Measurements from ENCODE around the gene SUCLA2. TPM values are rescaled to one million over a fixed set of nuclear protein-coding genes. Genes with fewer than 3 reads are reported as not detected.

The SUCLA2 gene
- total and polyA plus RNA-seq, 2 experiments from 2014 or later: 56.0 to 84.2 TPM

GRCh38 chr13:47949799-47950198 lies 51.3 kb downstream of the SUCLA2 start (continued):
- TF ChIP-seq ZNF462 (CRISPR knock-in tag; IDR thresholded peaks at IDR 0.05) (no peak), JUNB (IDR thresholded peaks at IDR 0.05; ENCODE audit: unreplicated experiment) (no peak), ZNF114 (CRISPR knock-in tag; IDR thresholded peaks at IDR 0.05) (no peak), CREB1 (CRISPR knock-in tag; IDR thresholded peaks at IDR 0.05; ENCODE audit: low read depth) (no peak), EZH2 (IDR thresholded peaks at IDR 0.05; ENCODE audit: low read depth, unreplicated experiment) (no peak), NANOG (IDR thresholded peaks at IDR 0.05; ENCODE audit: borderline replicate concordance) (no peak)

GRCh38 chr13:47945738-47946137 lies 55.3 kb downstream of the SUCLA2 start:
- Mint-ChIP-seq H3K36me3 (ENCODE audit: low read depth) (peaks cover 39% of the 10 kb centered on the region), H3K4me1 (no peaks in the 10 kb centered on the region), H3K27me3 (ENCODE audit: insufficient read depth, low read depth, poor library complexity) (peaks cover 3% of the 10 kb centered on the region), H3K27ac (no peak overlapping the region; the same call in 1 of the 2 replicates), H3K4me3 (no peak overlapping the region), H3K9me3 (no peaks in the 10 kb centered on the region)
- Histone ChIP-seq H2AFZ (no peak overlapping the region), H3K4me3 (no peak overlapping the region), H4K20me1 (replicated peaks; ENCODE audit: insufficient read depth) (no peaks in the 10 kb centered on the region), H3K4me1 (ENCODE audit: insufficient read depth) (no peaks in the 10 kb centered on the region), H3K27me3 (ENCODE audit: insufficient read depth) (no peaks in the 10 kb centered on the region), H3K79me2 (replicated peaks; ENCODE audit: insufficient read depth) (no peaks in the 10 kb centered on the region), H3K36me3 (ENCODE audit: insufficient read depth) (0 out of 2 replicates have a peak, but pooled peaks cover 13% of the 10 kb centered on the region), H3K27ac (ENCODE audit: low read depth) (no peak overlapping the region), H3K9me2 (ENCODE audit: insufficient read depth) (no peaks in the 10 kb centered on the region), H3F3A (replicated peaks; ENCODE audit: low read depth) (no peaks in the 10 kb centered on the region), H3K4me2 (no peak overlapping the region)
- no peak for ATAC-seq
- DNase-seq (ENCODE audit: low spot score): no peak
- TF ChIP-seq ETS1 (IDR thresholded peaks at IDR 0.05) (no peak), CTCF (conservative IDR thresholded peaks at IDR 0.05; ENCODE audit: low read depth in 2 of 2) (no peak), EZH2phosphoT487 (IDR thresholded peaks at IDR 0.05; ENCODE audit: unreplicated experiment) (no peak), ZNF114 (CRISPR knock-in tag; IDR thresholded peaks at IDR 0.05) (no peak), STAT1 (IDR thresholded peaks at IDR 0.05; ENCODE audit: unreplicated experiment) (no peak), EZH2 (IDR thresholded peaks at IDR 0.05; ENCODE audit: low read depth, unreplicated experiment) (no peak), POLR2AphosphoS5 (IDR thresholded peaks at IDR 0.05; ENCODE audit: low read depth) (no peak), CREB1 (CRISPR knock-in tag; IDR thresholded peaks at IDR 0.05; ENCODE audit: low read depth) (no peak)

Measured in GM23338 (cell line).